HuH-7.5 (cell line): ENCODE results near the gene TUBB6.
A peak's percentile ranks its signal among the peaks of the same experiment; 100 is the strongest.

Source experiments
- DNase-seq: peaks from one replicate; pipeline ENCODE4 v3.0.0; 2011; ENCODE audit warnings: low spot score

Gene TUBB6

GRCh38 chr18:12291161-12291560, 16.9 kb upstream of the TUBB6 start:
- no peak for DNase-seq

- DNase-seq = no peak
Observed at GRCh38 chr18:12291690-12292089, 16.4 kb upstream of the TUBB6 start.

- no peak for DNase-seq
Observed at GRCh38 chr18:12293831-12294230, 14.2 kb upstream of the TUBB6 start.

- DNase-seq = no peak
Observed at GRCh38 chr18:12295389-12296086, 12.5 kb upstream of the TUBB6 start.

- DNase-seq = no peak
Observed at GRCh38 chr18:12296087-12296403, 12.0 kb upstream of the TUBB6 start.

- DNase-seq = no peak
Observed at GRCh38 chr18:12296457-12296856, 11.6 kb upstream of the TUBB6 start.

GRCh38 chr18:12299862-12300261, 8.2 kb upstream of the TUBB6 start:
- DNase-seq = no peak

- no peak for DNase-seq
Observed at GRCh38 chr18:12301263-12302005, 6.6 kb upstream of the TUBB6 start.

GRCh38 chr18:12302391-12303147, 5.5 kb upstream of the TUBB6 start:
- no peak for DNase-seq

GRCh38 chr18:12304351-12305210, 3.5 kb upstream of the TUBB6 start:
- DNase-seq = no peak

- no peak for DNase-seq
Observed at GRCh38 chr18:12305211-12305610, 2.8 kb upstream of the TUBB6 start.

- no peak for DNase-seq
Observed at GRCh38 chr18:12305930-12306629, 2.0 kb upstream of the TUBB6 start.

GRCh38 chr18:12306752-12307700, 1.0 kb upstream of the TUBB6 start:
- peak; percentile 54 for DNase-seq

- DNase-seq = peak; percentile 88
Observed at GRCh38 chr18:12308386-12309100, 502 bp downstream of the TUBB6 start.

GRCh38 chr18:12309683-12310198, 1.7 kb downstream of the TUBB6 start:
- DNase-seq = no peak

- DNase-seq = no peak
Observed at GRCh38 chr18:12310762-12311161, 2.7 kb downstream of the TUBB6 start.

GRCh38 chr18:12312976-12313375, 4.9 kb downstream of the TUBB6 start:
- no peak for DNase-seq

GRCh38 chr18:12313530-12314245, 5.6 kb downstream of the TUBB6 start:
- no peak for DNase-seq
